GM18907 (cell line): Measurements from ENCODE around the gene NOD1.
A peak's percentile ranks its signal among the peaks of the same experiment; 100 is the strongest.

Source experiments
- ATAC-seq: cut with Tn5 transposase; IDR thresholded peaks from one replicate; pipeline ENCODE4 v1.9.1; 2021; ENCODE audit warnings: mild to moderate bottlenecking, moderate library complexity; ENCODE audit not compliant: unreplicated experiment

Gene NOD1

GRCh38 chr7:30470771-30471170 lies 7.8 kb downstream of the NOD1 start:
- no peak for ATAC-seq

- no peak for ATAC-seq
Observed at GRCh38 chr7:30470163-30470770, 8.3 kb downstream of the NOD1 start.

GRCh38 chr7:30469303-30469702 lies 9.3 kb downstream of the NOD1 start:
- no peak for ATAC-seq

GRCh38 chr7:30468791-30469190 lies 9.8 kb downstream of the NOD1 start:
- no peak for ATAC-seq

DNA sequence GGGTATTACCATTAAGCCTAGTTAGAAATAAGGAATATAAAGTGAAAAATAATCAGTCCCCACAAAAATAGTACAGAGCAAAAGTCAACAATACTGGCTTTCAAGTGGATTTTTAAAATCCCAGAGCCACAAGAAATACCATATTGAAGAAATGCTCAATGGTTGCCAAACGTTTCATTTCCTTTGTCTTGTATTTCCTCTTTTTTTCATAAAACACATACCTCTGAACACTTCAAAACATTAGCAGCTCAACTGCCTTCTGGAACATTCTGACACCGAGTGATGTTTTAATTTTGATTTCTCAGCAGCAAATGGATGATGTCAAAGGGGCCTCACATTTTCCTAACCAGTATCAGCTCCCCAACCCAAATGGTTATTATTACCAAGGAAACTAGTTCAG lies 10.5 kb downstream of the NOD1 start:
- ATAC-seq: no peak

GRCh38 chr7:30467271-30467670 lies 11.3 kb downstream of the NOD1 start:
- no peak for ATAC-seq

DNA sequence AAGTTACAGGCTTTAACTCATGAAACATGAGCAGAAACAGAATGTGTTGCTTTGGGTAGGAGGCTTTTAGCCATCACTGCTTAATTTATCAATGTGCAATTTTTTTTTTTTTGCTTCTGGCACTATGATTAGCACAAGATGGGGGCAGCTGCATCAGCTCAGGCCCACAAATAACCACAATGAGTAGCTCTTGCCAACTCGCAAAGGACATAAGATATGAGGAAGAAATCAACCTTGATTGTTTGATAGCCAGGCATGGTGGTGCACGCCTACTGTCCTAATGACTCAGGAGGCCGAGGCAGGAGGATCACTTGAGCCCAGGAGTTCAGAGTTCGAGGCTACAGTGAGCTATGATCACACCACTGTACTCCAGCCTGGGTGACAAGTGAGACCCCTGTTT lies 12.3 kb downstream of the NOD1 start:
- ATAC-seq: no peak

GRCh38 chr7:30465811-30466180 lies 12.8 kb downstream of the NOD1 start:
- ATAC-seq: no peak

GRCh38 chr7:30465046-30465810 lies 13.4 kb downstream of the NOD1 start:
- no peak for ATAC-seq

- ATAC-seq: peak; percentile 61
Observed at GRCh38 chr7:30464231-30464671, 14.3 kb downstream of the NOD1 start.

GRCh38 chr7:30463405-30464145 lies 15.0 kb downstream of the NOD1 start:
- peak; percentile 72 for ATAC-seq

GRCh38 chr7:30462179-30462578 lies 16.4 kb downstream of the NOD1 start:
- ATAC-seq: no peak

DNA sequence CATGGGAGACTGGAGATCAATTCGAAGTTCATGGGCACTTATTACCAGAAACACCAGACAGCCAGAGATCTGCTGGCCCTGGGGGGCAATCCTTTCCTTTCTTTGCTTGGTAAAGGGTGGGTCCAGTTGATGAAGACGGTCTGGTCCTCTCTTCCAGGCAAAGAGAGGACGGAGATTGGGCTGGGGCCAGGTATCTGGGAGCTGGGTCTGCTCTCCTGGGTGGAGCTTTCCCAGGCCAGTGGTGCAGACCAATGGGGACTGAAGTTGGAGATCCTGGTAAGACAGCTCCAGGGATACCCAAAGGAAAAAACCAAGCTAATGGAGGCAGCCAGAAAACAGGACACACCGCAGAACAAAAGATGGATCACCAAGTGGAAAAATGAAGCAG lies 18.3 kb downstream of the NOD1 start:
- ATAC-seq: no peak

DNA sequence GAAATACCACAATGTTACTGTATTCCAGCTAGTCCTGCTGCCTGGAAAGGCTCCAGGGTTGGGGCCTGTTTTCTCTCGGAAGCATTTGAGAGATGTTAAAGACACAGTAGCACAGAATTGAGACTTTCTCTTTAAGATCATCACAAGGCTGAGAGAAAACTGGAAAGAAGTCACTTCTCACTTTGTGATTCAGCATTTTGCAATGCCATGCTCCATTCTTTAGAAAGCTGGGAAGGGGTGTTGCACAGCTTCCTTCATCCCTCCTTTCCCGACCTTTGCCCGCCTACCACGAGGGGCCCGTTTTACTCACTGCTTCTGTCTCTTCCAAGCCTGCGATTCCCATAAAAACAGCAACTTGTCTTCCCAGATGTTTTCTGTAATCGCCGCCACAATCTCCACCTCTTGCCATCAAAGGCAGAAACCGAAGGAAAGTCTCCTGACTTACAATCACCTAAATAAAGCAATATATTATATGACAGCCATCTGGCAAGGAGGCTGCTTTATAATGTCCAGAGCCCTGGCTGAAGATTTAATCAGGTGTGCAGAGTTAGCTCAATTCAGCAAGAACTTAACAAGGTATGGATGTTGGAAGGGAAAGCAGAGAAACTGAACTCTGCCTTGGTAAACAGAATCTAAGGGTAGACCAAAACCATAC lies 18.9 kb downstream of the NOD1 start:
- ATAC-seq: no peak

DNA sequence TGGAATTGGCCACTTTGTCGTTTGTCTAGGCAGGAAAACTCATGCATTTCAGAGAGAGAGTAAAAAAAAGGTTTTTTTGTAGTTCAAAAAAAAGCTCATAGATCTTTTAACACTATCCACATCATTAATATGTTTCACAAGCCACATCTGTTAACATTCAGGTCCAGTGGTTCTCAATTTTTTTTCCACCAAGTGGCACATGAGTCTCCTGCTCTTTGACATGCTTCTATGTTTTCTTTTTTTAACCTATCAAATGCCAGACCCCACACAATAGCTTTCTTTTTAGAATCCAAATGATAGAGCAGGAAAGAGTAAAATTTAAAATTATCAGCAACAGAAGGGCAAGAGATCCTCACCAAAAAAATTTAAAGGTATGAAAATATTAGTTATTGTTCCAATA lies 20.3 kb downstream of the NOD1 start:
- no peak for ATAC-seq

DNA sequence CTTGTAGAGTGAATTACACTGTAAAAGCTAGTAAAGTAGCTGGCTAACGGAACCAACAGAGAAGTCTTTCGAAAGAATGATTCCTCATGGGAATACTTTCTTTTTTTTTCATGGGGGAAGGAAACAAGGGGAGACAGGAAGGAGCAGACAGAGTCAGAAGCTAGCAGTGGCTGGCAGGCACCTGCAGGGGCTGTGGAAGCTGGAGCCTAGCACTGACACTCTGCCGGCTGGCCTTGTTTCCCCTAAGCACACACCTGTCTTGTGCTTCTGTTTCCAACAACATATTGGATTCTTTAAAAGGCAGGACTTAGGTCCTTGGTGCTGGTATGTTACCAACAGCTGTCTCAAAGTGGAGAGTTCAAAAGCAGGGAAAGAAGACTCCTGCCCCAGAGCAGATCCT lies 24.7 kb downstream of the NOD1 start:
- no peak for ATAC-seq

GRCh38 chr7:30453016-30453415 lies 25.6 kb downstream of the NOD1 start:
- no peak for ATAC-seq

DNA sequence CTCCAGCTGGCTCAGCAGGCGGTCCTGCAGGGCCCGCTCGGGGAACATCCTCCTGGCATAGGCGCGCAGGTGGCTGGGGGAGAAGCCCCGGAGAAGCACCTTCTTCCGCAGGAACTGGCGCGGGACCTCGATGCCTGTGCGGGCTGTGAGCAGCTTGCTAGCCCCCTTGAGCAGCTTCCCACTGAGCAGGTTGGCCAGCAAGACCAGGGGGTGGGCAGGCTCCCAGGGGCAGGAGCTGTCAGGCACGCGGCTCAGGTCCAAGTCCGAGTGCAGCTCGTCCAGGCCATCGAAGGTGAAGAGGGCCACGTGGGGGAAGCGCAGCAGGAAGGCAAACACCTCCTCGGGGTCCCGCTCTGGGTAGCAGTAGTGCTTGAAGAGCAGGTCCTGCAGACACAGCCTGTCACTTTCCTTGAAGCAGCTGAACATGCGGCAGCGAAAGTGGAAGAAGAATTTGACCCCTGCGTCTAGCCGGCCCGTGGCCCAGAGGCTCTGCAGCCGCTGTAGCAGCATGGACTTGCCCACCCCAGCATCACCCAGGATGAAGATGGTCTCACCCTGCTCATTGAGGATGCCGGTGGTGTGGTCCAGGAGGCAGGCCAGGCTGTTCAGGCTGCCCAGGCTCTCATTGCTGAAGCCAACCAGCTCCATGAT lies 26.2 kb downstream of the NOD1 start:
- ATAC-seq: no peak

- no peak for ATAC-seq
Observed at GRCh38 chr7:30451539-30452279, 26.9 kb downstream of the NOD1 start.

- ATAC-seq: no peak
Observed at GRCh38 chr7:30450983-30451497, 27.5 kb downstream of the NOD1 start.
